Hepatocyte (in vitro differentiated cells): ENCODE results near the gene PSME4. TPM values are rescaled to one million over a fixed set of nuclear protein-coding genes. Genes with fewer than 3 reads are reported as not detected.

Experiments
- DNase-seq: peaks from one replicate; pipeline ENCODE4 v3.0.0-alpha.2; 2016; ENCODE audit warnings: low spot score
- H2AFZ ChIP-seq: fragments of 200-600 bp; sonication (generic); 2 replicates; pipeline ENCODE4 v1.6.0; 2016; ENCODE audit warnings: antibody characterized with exemption, mild to moderate bottlenecking
- H3K27ac ChIP-seq: fragments of 200-600 bp; sonication (generic); 2 replicates; pipeline ENCODE4 v1.5.1; 2016; ENCODE audit warnings: mild to moderate bottlenecking
- H3K27me3 ChIP-seq: fragments of 200-600 bp; sonication (generic); 2 replicates; pipeline ENCODE4 v1.6.1; 2016
- H3K36me3 ChIP-seq: fragments of 200-600 bp; sonication (generic); replicated peaks from 2 replicates; pipeline ENCODE4 v1.5.1; 2016; ENCODE audit warnings: low read depth; ENCODE audit not compliant: insufficient read depth
- H3K4me1 ChIP-seq: fragments of 200-600 bp; sonication (generic); 2 replicates; pipeline ENCODE4 v1.5.1; 2016; ENCODE audit warnings: mild to moderate bottlenecking, moderate library complexity; ENCODE audit not compliant: insufficient read depth
- H3K4me2 ChIP-seq: fragments of 200-600 bp; sonication (generic); 2 replicates; pipeline ENCODE4 v1.6.0; 2016
- H3K4me3 ChIP-seq: fragments of 200-600 bp; sonication (generic); 2 replicates; pipeline ENCODE4 v1.5.1; 2016; ENCODE audit warnings: mild to moderate bottlenecking
- H3K79me2 ChIP-seq: fragments of 200-600 bp; sonication (generic); 2 replicates; pipeline ENCODE4 v1.6.0; 2017; ENCODE audit warnings: mild to moderate bottlenecking
- H3K9me2 ChIP-seq: fragments of 200-600 bp; sonication (generic); replicated peaks from 2 replicates; pipeline ENCODE4 v1.6.0; 2017; ENCODE audit warnings: mild to moderate bottlenecking; ENCODE audit not compliant: insufficient read depth
- H3K9me3 ChIP-seq: fragments of 200-600 bp; sonication (generic); 2 replicates; pipeline ENCODE4 v1.5.1; 2016; ENCODE audit warnings: low read depth, mild to moderate bottlenecking
- H4K20me1 ChIP-seq: fragments of 200-600 bp; sonication (generic); 2 replicates; pipeline ENCODE4 v1.6.0; 2016; ENCODE audit warnings: mild to moderate bottlenecking; ENCODE audit not compliant: insufficient read depth, poor library complexity, severe bottlenecking
- EZH2 ChIP-seq: fragments of 200-600 bp; sonication (generic); IDR thresholded peaks from 2 replicates; pipeline ENCODE4 v1.6.1; 2016; ENCODE audit warnings: antibody characterized with exemption, mild to moderate bottlenecking, borderline replicate concordance
- EZH2phosphoT487 ChIP-seq: fragments of 200-600 bp; sonication (generic); IDR thresholded peaks from one replicate; pipeline ENCODE4 v1.6.1; 2018; ENCODE audit warnings: antibody characterized with exemption, mild to moderate bottlenecking, low read depth, moderate library complexity; ENCODE audit not compliant: unreplicated experiment, severe bottlenecking
- WGBS: methylation state at CpG from one replicate; pipeline ENCODE4 v1.1.6; 2016; ENCODE audit warnings: low lambda C conversion rate; ENCODE audit errors: missing lambda C conversion rate; 5-methylcytosine and 5-hydroxymethylcytosine counted together
- polyA plus RNA-seq: library from polyadenylated mRNA; unstranded; fragments of >200 nt; fragmentation: Nextera tagmentation; extraction: Ambion mirVana; gene quantifications from 2 replicates; pipeline ENCODE4 v1.2.1, GENCODE V29; 2016
- total RNA-seq: library from RNA; depleted of rRNA; stranded (reverse); fragments of >200 nt; gene quantifications from 2 replicates; pipeline ENCODE4 v1.2.3, GENCODE V29; 2014
- TF ChIP-seq, protein P1 (sequence below): fragments of 200-600 bp; sonication (generic); IDR thresholded peaks from 2 replicates; pipeline ENCODE4 v1.5.1; 2016; ENCODE audit warnings: antibody characterized with exemption, mild to moderate bottlenecking; ENCODE audit not compliant: poor library complexity

Gene PSME4
- total and polyA plus RNA-seq, 2 experiments from 2014 or later = 12.7 to 53.1 TPM

DNA sequence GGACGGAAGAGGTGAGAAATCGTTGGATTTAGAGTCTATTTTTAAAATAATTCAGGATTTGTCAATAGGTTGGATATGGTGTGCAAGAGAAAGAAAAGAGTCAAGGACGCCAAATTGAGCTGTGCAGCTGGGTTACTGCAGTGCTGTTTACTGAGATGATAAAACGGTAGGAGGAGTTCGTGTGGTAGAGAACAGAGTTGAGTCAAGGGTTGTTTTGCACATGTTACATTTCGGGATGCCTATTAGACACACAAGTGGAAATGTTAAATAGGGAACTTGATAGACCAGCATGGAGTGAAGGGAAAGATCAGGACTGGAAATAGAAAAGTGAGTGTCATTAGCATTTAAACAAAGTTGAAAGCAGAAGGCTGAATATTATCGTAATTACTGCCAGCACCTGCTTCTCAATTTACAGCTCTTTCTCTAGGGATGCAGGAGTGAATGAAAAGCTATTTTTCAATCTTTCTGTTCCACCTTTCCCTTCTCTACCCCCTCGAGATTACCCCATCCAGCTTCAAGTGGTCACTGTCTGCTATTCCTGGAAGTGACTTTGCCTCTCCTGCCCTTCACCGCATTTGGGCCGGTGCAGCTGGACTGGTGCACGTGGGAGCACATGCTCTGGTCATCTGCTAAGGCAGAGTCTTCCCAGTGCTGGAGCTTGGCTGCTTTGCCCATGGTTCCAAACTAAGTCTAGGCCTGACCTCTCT is 141.4 kb downstream of the PSME4 start:
- no peaks in the 10 kb centered on the region for H3K79me2 ChIP-seq
- 89% methylated on average over 11 of the region's 11 CpGs for WGBS
- TF ChIP-seq, protein P1, sequence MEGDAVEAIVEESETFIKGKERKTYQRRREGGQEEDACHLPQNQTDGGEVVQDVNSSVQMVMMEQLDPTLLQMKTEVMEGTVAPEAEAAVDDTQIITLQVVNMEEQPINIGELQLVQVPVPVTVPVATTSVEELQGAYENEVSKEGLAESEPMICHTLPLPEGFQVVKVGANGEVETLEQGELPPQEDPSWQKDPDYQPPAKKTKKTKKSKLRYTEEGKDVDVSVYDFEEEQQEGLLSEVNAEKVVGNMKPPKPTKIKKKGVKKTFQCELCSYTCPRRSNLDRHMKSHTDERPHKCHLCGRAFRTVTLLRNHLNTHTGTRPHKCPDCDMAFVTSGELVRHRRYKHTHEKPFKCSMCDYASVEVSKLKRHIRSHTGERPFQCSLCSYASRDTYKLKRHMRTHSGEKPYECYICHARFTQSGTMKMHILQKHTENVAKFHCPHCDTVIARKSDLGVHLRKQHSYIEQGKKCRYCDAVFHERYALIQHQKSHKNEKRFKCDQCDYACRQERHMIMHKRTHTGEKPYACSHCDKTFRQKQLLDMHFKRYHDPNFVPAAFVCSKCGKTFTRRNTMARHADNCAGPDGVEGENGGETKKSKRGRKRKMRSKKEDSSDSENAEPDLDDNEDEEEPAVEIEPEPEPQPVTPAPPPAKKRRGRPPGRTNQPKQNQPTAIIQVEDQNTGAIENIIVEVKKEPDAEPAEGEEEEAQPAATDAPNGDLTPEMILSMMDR = no peak
- no peak for TF ChIP-seq EZH2phosphoT487
- TF ChIP-seq EZH2 = no peak
- no peaks in the 10 kb centered on the region for H4K20me1 ChIP-seq
- no peak overlapping the region for H3K27ac ChIP-seq
- no peaks in the 10 kb centered on the region for H3K36me3 ChIP-seq
- no peak for DNase-seq
- H3K27me3 ChIP-seq = no peaks in the 10 kb centered on the region
- H3K9me3 ChIP-seq = no peaks in the 10 kb centered on the region
- no peak overlapping the region for H3K4me2 ChIP-seq
- H3K9me2 ChIP-seq = no peaks in the 10 kb centered on the region
- no peaks in the 10 kb centered on the region for H3K4me1 ChIP-seq
- no peak overlapping the region for H3K4me3 ChIP-seq
- H2AFZ ChIP-seq = no peak overlapping the region

DNA sequence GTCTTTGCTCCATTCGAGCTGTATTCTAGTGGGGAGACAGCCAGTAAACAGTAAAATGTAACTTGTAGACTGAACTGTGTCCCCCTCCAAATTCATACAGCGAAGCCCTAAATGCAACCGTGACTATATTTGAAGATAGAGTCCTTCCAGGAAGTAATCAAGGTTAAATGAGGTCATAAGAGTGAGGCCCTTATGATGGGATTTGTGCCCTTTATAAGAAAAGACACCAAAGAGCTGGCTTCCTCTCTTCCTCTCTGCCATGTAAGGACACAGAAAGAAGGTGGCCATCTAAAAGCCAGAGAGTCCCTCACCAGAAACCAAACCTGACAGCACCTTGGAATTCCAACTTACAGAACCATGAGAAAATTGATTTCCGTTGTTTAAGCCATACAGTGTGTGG is 142.5 kb downstream of the PSME4 start:
- H3K79me2 ChIP-seq = no peaks in the 10 kb centered on the region
- no peaks in the 10 kb centered on the region for H3K9me3 ChIP-seq
- H3K9me2 ChIP-seq = no peaks in the 10 kb centered on the region
- H3K27me3 ChIP-seq = no peaks in the 10 kb centered on the region
- no peak overlapping the region for H3K27ac ChIP-seq
- no peak overlapping the region for H3K4me2 ChIP-seq
- TF ChIP-seq EZH2phosphoT487 = no peak
- TF ChIP-seq, protein P1 = no peak
- TF ChIP-seq EZH2 = no peak
- no peaks in the 10 kb centered on the region for H3K4me1 ChIP-seq
- no peak overlapping the region for H2AFZ ChIP-seq
- H3K36me3 ChIP-seq = no peaks in the 10 kb centered on the region
- WGBS = 94% methylated on average over 4 of the region's 4 CpGs
- no peaks in the 10 kb centered on the region for H4K20me1 ChIP-seq
- DNase-seq = no peak
- no peak overlapping the region for H3K4me3 ChIP-seq

DNA sequence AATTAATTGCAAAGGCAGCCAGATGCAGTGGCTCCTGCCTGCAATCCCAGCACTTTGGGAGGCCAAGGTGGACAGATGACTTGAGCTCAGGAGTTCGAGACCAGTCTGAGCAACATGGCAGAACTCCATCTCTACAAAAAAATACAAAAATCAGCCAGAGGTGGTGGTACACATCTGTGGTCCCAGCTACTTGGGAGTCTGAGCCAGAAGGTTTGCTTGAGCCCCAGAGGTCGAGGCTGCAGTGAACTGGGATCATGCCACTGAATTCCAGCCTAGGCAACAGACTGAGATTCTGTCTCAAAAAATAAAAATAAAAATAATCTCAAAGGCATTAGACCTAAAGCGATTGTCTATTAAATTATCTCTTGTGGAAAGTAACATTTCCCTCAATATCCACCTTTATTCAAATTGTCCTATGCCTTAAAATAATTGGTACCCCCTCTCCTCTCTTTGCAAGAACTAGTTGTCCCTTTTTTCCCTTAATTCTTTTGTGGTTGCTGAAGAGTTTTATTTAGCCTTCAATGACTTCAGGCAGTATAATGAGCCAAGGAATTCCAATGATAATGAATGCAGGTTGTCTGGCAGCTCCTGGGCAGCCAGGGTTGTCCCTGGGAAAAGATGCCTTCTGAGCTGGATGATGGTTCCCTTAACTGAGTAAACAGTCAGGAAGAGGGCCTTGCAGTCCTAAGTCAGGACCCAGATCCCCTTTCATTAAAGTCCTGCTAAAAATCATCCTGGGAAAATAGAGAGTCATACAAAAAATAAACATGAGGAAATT is 143.2 kb downstream of the PSME4 start:
- TF ChIP-seq, protein P1 = no peak
- TF ChIP-seq EZH2phosphoT487 (no peak), EZH2 (no peak)
- H3K27ac ChIP-seq = no peak overlapping the region
- no peak for DNase-seq

More for the DNA sequence above, 143.2 kb downstream of the PSME4 start:
- 97% methylated on average over 3 of the region's 3 CpGs for WGBS
- no peaks in the 10 kb centered on the region for H4K20me1 ChIP-seq
- H3K4me1 ChIP-seq = no peaks in the 10 kb centered on the region
- H3K79me2 ChIP-seq = no peaks in the 10 kb centered on the region
- H2AFZ ChIP-seq = no peak overlapping the region
- no peak overlapping the region for H3K4me2 ChIP-seq
- no peaks in the 10 kb centered on the region for H3K9me2 ChIP-seq
- no peaks in the 10 kb centered on the region for H3K27me3 ChIP-seq
- H3K9me3 ChIP-seq = no peaks in the 10 kb centered on the region
- no peak overlapping the region for H3K4me3 ChIP-seq
- H3K36me3 ChIP-seq = no peaks in the 10 kb centered on the region
